Gastrocnemius medialis (tissue), 4 donors: ENCODE results near the gene TJP3.

Experiments used
- POLR2A ChIP-seq, 2 donors: fragments of 450-650 bp; IDR thresholded peaks; one replicate each; pipeline ENCODE4 v1.6.1; 2017; ENCODE audit warnings: antibody characterized with exemption in 2 of 2, mild to moderate bottlenecking in 2 of 2, moderate library complexity in 2 of 2
- TF ChIP-seq, protein P1 (sequence below), 5 experiments: fragments of 450-650 bp in 3 of 5; fragments of 200-600 bp in 2 of 5; sonication (generic) in 2 of 5; IDR thresholded peaks in 4 of 5; conservative IDR thresholded peaks in 1 of 5; 1 replicate in 4 of 5; 2 replicates in 1 of 5; pipeline ENCODE4 v1.5.1; 2016 to 2019; ENCODE audit warnings: antibody characterized with exemption in 5 of 5, mild to moderate bottlenecking in 3 of 5, moderate library complexity in 3 of 5

DNA sequence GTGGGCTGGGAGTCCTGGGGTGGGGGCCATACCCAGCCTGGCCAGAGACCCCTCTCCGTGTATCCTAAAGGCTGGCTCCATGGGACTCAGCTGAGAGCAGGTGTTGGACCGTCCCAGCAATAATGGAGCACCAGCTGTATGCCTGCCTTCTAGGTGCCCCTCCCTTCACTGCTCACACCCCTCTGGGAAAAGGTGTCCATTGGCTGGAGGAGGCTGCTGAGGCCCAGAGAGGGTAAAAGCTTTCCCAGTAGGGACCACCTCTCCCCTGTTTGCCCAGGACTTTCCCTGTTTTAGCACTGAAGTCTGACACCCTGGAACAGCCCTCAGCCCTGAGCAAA lies 67.2 kb downstream of the TJP3 start:
- TF ChIP-seq, protein P1, sequence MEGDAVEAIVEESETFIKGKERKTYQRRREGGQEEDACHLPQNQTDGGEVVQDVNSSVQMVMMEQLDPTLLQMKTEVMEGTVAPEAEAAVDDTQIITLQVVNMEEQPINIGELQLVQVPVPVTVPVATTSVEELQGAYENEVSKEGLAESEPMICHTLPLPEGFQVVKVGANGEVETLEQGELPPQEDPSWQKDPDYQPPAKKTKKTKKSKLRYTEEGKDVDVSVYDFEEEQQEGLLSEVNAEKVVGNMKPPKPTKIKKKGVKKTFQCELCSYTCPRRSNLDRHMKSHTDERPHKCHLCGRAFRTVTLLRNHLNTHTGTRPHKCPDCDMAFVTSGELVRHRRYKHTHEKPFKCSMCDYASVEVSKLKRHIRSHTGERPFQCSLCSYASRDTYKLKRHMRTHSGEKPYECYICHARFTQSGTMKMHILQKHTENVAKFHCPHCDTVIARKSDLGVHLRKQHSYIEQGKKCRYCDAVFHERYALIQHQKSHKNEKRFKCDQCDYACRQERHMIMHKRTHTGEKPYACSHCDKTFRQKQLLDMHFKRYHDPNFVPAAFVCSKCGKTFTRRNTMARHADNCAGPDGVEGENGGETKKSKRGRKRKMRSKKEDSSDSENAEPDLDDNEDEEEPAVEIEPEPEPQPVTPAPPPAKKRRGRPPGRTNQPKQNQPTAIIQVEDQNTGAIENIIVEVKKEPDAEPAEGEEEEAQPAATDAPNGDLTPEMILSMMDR (IDR thresholded peaks at IDR 0.05 in 4 of 5, conservative IDR thresholded peaks at IDR 0.05 in 1 of 5): no peak
- no peak for TF ChIP-seq POLR2A (IDR thresholded peaks at IDR 0.05)
